ENCODE measurements around the gene GALR2. TPM values are rescaled to one million over a fixed set of nuclear protein-coding genes. Genes with fewer than 3 reads are reported as not detected.
A peak's percentile ranks its signal among the peaks of the same experiment; 100 is the strongest.
"Not testable (repeated sequence)": the region's sequence is repeated elsewhere in the genome, so short reads cannot be mapped to it uniquely, and the experiment has no call there.

Gene GALR2
- total RNA-seq, 1 donor from 2014 or later: 0.36 TPM

GRCh38 chr17:76077584-76078110 is 3.1 kb downstream of the GALR2 start:
- Mint-ChIP-seq H3K27me3 (ENCODE audit: low read depth, unreplicated experiment) (peaks cover 52% of the 10 kb centered on the region), H3K4me1 (ENCODE audit: low read depth, unreplicated experiment) (peaks cover 14% of the 10 kb centered on the region), H3K4me3 (ENCODE audit: unreplicated experiment) (no peak overlapping the region), H3K9me3 (ENCODE audit: unreplicated experiment) (no peaks in the 10 kb centered on the region), H3K36me3 (ENCODE audit: low read depth, unreplicated experiment) (peaks cover 4% of the 10 kb centered on the region), H3K27ac (ENCODE audit: unreplicated experiment) (no peak overlapping the region)
- H3K4me3 ChIP-seq (ENCODE audit: insufficient read depth, low read depth, low read length): no peak overlapping the region
- no peak for FAIRE-seq
- no peak overlapping the region for H3K27ac ChIP-seq (ENCODE audit: low read depth, low read length)
- peaks cover 3% of the 10 kb centered on the region for H3K79me2 ChIP-seq (ENCODE audit: insufficient read depth, low read length)
- H3K27me3 ChIP-seq (ENCODE audit: insufficient read depth, low read length): peaks cover 71% of the 10 kb centered on the region
- DNase-seq (ENCODE audit: low read depth): no peak
- TF ChIP-seq EZH2 (IDR thresholded peaks at IDR 0.05; ENCODE audit: insufficient read depth, low read length): peak; percentile 21
- no peak for TF ChIP-seq CTCF (IDR thresholded peaks at IDR 0.05; ENCODE audit: insufficient read depth, low read depth, low read length)
- no peaks in the 10 kb centered on the region for H3K36me3 ChIP-seq (ENCODE audit: insufficient read depth, low read length)
- no peak overlapping the region for H3K4me2 ChIP-seq (ENCODE audit: low read length)
- no peaks in the 10 kb centered on the region for H3K9me3 ChIP-seq (ENCODE audit: insufficient read depth, low read depth, low read length)
- peaks cover 12% of the 10 kb centered on the region for H3K4me1 ChIP-seq (ENCODE audit: insufficient read depth, low read length)
- no peak overlapping the region for H3K9ac ChIP-seq (ENCODE audit: low read length)
- peaks cover 28% of the 10 kb centered on the region for H4K20me1 ChIP-seq (ENCODE audit: insufficient read depth, low read length)
- H2AFZ ChIP-seq (ENCODE audit: low read depth, low read length): no peak overlapping the region

DNA sequence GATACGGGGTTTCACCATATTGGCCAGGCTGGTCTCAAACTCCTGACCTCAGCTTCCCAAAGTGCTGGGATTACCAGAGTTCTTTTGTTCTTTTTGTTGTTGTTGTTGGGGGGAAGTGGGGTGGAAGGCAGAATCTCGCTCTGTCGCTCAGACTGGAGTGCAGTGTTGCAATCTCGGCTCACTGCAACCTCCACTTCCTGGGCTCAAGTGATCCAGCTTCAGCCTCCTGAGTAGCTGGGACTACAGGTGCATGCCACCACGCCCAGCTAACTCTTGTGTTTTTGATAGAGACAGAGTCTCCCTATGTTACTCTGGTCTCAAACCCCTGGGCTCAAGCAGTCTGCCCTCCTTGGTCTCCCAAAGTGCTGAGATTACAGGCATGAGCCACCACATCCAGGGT is 3.8 kb downstream of the GALR2 start:
- not testable (repeated sequence) for H3K4me3 ChIP-seq (ENCODE audit: insufficient read depth, low read depth, low read length); H3K9ac ChIP-seq (ENCODE audit: low read length); H3K36me3 ChIP-seq (ENCODE audit: insufficient read depth, low read length); H3K9me3 Mint-ChIP-seq (ENCODE audit: unreplicated experiment); H3K9me3 ChIP-seq (ENCODE audit: insufficient read depth, low read depth, low read length); DNase-seq (ENCODE audit: low read depth); H3K4me1 ChIP-seq (ENCODE audit: insufficient read depth, low read length); H3K27ac ChIP-seq (ENCODE audit: low read depth, low read length); H3K4me2 ChIP-seq (ENCODE audit: low read length); FAIRE-seq; H3K4me3 Mint-ChIP-seq (ENCODE audit: unreplicated experiment); H3K36me3 Mint-ChIP-seq (ENCODE audit: low read depth, unreplicated experiment); H2AFZ ChIP-seq (ENCODE audit: low read depth, low read length); H3K79me2 ChIP-seq (ENCODE audit: insufficient read depth, low read length); H3K27ac Mint-ChIP-seq (ENCODE audit: unreplicated experiment)
- H4K20me1 ChIP-seq (ENCODE audit: insufficient read depth, low read length): peaks cover 28% of the 10 kb centered on the region
- Mint-ChIP-seq H3K4me1 (ENCODE audit: low read depth, unreplicated experiment) (peaks cover 16% of the 10 kb centered on the region), H3K27me3 (ENCODE audit: low read depth, unreplicated experiment) (peaks cover 52% of the 10 kb centered on the region)
- H3K27me3 ChIP-seq (ENCODE audit: insufficient read depth, low read length): peaks cover 71% of the 10 kb centered on the region

- Histone ChIP-seq H3K4me3 (ENCODE audit: insufficient read depth, low read depth, low read length) (no peak within 1 kb of the TSS), H3K79me2 (ENCODE audit: insufficient read depth, low read length) (no peaks in the 10 kb centered on the region), H3K4me2 (ENCODE audit: low read length) (no peak within 1 kb of the TSS), H3K27me3 (ENCODE audit: insufficient read depth, low read length) (peaks cover 66% of the 10 kb centered on the region), H3K9ac (ENCODE audit: low read length) (no peak within 1 kb of the TSS), H2AFZ (ENCODE audit: low read depth, low read length) (no peak within 1 kb of the TSS), H3K36me3 (ENCODE audit: insufficient read depth, low read length) (no peaks in the 10 kb centered on the region), H3K4me1 (ENCODE audit: insufficient read depth, low read length) (peaks cover 7% of the 10 kb centered on the region), H4K20me1 (ENCODE audit: insufficient read depth, low read length) (peaks cover 28% of the 10 kb centered on the region), H3K9me3 (ENCODE audit: insufficient read depth, low read depth, low read length) (no peaks in the 10 kb centered on the region), H3K27ac (ENCODE audit: low read depth, low read length) (no peak within 1 kb of the TSS)
- TF ChIP-seq EZH2 (IDR thresholded peaks at IDR 0.05; ENCODE audit: insufficient read depth, low read length) (no peak), CTCF (IDR thresholded peaks at IDR 0.05; ENCODE audit: insufficient read depth, low read depth, low read length) (no peak)
- Mint-ChIP-seq H3K36me3 (ENCODE audit: low read depth, unreplicated experiment) (peaks cover 4% of the 10 kb centered on the region), H3K27me3 (ENCODE audit: low read depth, unreplicated experiment) (peaks cover 46% of the 10 kb centered on the region), H3K9me3 (ENCODE audit: unreplicated experiment) (no peaks in the 10 kb centered on the region), H3K27ac (ENCODE audit: unreplicated experiment) (no peak within 1 kb of the TSS), H3K4me3 (ENCODE audit: unreplicated experiment) (no peak within 1 kb of the TSS), H3K4me1 (ENCODE audit: low read depth, unreplicated experiment) (peaks cover 18% of the 10 kb centered on the region)
- DNase-seq (ENCODE audit: low read depth) (no peak), FAIRE-seq (no peak)
These were observed 4.4 kb downstream of the GALR2 start, which contains the start of gene ZACN for GRCh38 chr17:76078860-76079534. Gene ZACN (plus strand): TSS chr17:76079182. CDS start chr17:76079265, 83 bp downstream.
